Tibial nerve (tissue), 4 donors: ENCODE data around the gene HNRNPD. TPM values are rescaled to one million over a fixed set of nuclear protein-coding genes. Genes with fewer than 3 reads are reported as not detected.

Experiments
- DNase-seq, 2 donors: peaks; one replicate each; pipeline ENCODE4 v3.0.0-alpha.2; 2019; ENCODE audit warnings: low spot score in 2 of 2
- H3K27ac ChIP-seq, 4 donors: fragments of 200-600 bp; sonication (generic) in 3 of 4; one replicate each; pipeline ENCODE4 v1.5.1; 2017 to 2019; ENCODE audit warnings: mild to moderate bottlenecking in 1 of 4
- H3K27me3 ChIP-seq, 2 donors: fragments of 200-600 bp; sonication (generic) in 1 of 2; one replicate each; pipeline versions ENCODE4 v1.5.1 to v1.6.0; 2017 to 2019
- H3K36me3 ChIP-seq, 3 donors: fragments of 200-600 bp; sonication (generic); one replicate each; pipeline ENCODE4 v1.5.1; 2018 to 2019
- H3K4me1 ChIP-seq, 4 donors: fragments of 200-600 bp; sonication (generic) in 3 of 4; one replicate each; pipeline ENCODE4 v1.5.1; 2017 to 2019
- H3K4me3 ChIP-seq, 4 donors: fragments of 200-600 bp; sonication (generic) in 3 of 4; one replicate each; pipeline ENCODE4 v1.5.1; 2017 to 2019; ENCODE audit warnings: mild to moderate bottlenecking in 1 of 4, moderate library complexity in 1 of 4
- H3K9me3 ChIP-seq, 4 donors: fragments of 200-600 bp; sonication (generic) in 3 of 4; one replicate each; pipeline ENCODE4 v1.5.1; 2017 to 2019
- CTCF ChIP-seq, 5 experiments: fragments of 200-600 bp in 3 of 5; fragments of 450-650 bp in 2 of 5; sonication (generic) in 3 of 5; IDR thresholded peaks; one replicate each; pipeline ENCODE4 v1.5.1; 2016 to 2019; ENCODE audit warnings: antibody characterized with exemption in 5 of 5, mild to moderate bottlenecking in 3 of 5, moderate library complexity in 2 of 5
- EP300 ChIP-seq, 2 donors: sonication (generic); formaldehyde crosslinking; IDR thresholded peaks; one replicate each; pipeline ENCODE4 v1.6.1; 2017; ENCODE audit warnings: antibody characterized with exemption in 2 of 2, mild to moderate bottlenecking in 1 of 2
- POLR2A ChIP-seq, 2 donors: fragments of 450-650 bp; IDR thresholded peaks; one replicate each; pipeline ENCODE4 v1.6.1; 2017; ENCODE audit warnings: antibody characterized with exemption in 2 of 2, mild to moderate bottlenecking in 2 of 2, moderate library complexity in 2 of 2
- WGBS, 2 donors: methylation state at CpG; one replicate each; pipeline ENCODE4 v1.1.5; 2018; 5-methylcytosine and 5-hydroxymethylcytosine counted together
- total RNA-seq, 4 donors: library from RNA; depleted of rRNA; stranded (reverse); fragments of >200 nt; gene quantifications; one replicate each; pipeline ENCODE4 v1.1.0, GENCODE V29; 2016

HNRNPD gene
- 10 to 100 TPM; 69.9 to 98.5 (median 91.2) TPM for total RNA-seq

DNA sequence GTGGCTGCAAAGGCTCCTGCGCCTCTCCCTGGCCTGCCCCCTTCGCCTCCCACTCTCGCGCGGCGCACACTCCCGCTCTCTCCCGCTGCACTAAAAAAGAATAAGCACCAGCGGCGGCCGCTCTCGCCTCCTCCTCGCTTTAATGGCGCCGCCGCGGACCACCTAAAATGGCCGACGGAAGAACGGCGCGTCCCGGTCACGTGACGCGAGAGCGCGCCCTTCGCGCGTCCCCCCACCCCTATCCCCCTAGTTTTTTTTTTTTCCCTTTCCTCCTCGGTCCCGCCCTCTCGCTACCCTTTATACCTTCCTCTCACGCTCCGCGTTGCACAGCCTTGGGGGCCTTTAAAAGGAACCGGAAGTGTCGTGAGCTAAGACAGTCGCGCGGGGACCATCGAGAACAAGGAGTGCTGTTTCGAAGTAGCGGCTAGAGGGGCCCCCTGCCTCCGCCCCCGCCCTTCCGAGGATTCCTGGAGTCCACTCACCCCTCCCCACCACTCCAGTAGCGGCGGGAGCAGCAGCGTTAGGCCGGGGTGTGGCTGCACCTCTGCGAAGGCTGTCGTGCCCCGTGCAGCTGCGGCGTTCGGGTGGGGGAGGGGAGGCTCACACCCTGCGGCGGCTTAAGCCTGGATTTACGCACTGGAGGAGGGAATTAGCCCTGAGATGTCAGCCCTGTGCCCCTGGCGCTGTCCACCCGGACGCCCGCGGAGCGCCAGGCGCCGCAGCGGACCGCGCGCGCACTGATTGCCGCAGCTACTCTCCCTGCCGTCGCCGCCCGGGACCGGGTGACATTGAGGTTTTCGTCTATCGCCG, at the start of gene HNRNPD:
Gene HNRNPD, minus strand, starts transcription at position 176 of the 810 bp plus-strand sequence. CDS start 313 bp downstream, outside the sequence.
- WGBS, 2 donors = 0% methylated on average over 73 to 82 of the region's 83 CpGs
- TF ChIP-seq EP300 (IDR thresholded peaks at IDR 0.05) (peak; percentile 65 to 97), POLR2A (IDR thresholded peaks at IDR 0.05) (peak; percentile 76 to 87), CTCF (IDR thresholded peaks at IDR 0.05) (peak in 2 of 5 experiments; percentile 28 to 39)

GRCh38 chr4:82422616-82423015, 48.8 kb upstream of the HNRNPD start:
- Histone ChIP-seq H3K27ac (no peak overlapping the region), H3K27me3 (no peaks in the 10 kb centered on the region), H3K36me3 (peaks cover 2 to 48% (median 7%) of the 10 kb centered on the region in 3 donors), H3K4me1 (peaks cover 0 to 27% (median 17%) of the 10 kb centered on the region in 4 donors), H3K4me3 (no peak overlapping the region), H3K9me3 (no peaks in the 10 kb centered on the region)
- DNase-seq = no peak
- TF ChIP-seq POLR2A (IDR thresholded peaks at IDR 0.05) (no peak), EP300 (IDR thresholded peaks at IDR 0.05) (no peak), CTCF (IDR thresholded peaks at IDR 0.05) (no peak)
- 81% methylated on average over 5 of the region's 5 CpGs for WGBS, 2 donors

More for the DNA sequence above, at the start of gene HNRNPD:
- Histone ChIP-seq H3K36me3 (no peaks in the 10 kb centered on the region), H3K9me3 (no peaks in the 10 kb centered on the region), H3K4me3 (peak within 1 kb of the TSS; percentile 75 to 99 (median 90)), H3K27ac (peak within 1 kb of the TSS; percentile 96 to 100 (median 99)), H3K27me3 (no peaks in the 10 kb centered on the region), H3K4me1 (peaks cover 0 to 51% (median 24%) of the 10 kb centered on the region in 4 donors)
- peak; percentile 94 for DNase-seq

DNA sequence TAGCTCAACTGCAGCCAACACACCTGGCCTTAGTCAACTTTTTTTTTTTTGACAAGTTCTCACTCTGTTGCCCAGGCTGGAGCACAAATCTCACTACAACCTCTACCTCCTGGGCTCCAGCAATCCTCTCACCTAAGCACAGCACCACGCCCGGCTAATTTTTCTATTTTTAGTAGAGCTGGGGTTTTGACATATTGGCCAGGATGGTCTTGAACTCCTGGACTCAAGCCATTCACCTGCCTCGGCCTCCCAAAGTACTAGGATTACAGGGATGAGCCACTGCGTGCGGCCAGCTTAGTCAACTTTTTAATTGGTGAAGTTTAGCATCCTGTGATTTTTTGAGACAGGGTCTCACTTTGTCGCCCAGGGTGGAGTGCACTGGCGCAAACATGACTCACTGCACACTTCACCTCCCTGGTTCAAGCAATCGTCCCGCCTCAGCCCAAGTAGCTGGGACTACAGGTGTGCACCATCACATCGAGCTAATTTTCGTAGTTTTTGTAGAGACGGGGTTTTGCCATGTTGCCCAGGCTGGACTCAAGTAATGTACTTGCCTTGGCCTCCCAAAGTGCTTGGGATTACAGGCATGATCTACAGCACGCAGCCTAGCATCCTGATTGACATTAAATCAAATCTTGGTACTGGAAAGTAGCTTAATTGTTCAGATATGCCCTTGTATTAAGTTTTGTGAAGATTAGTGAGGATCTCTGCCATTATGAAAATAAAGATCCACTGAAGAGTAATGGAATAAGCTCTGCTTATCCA, 48.2 kb upstream of the HNRNPD start:
- no peak overlapping the region for H3K4me3 ChIP-seq
- H3K27me3 ChIP-seq = no peaks in the 10 kb centered on the region
- H3K36me3 ChIP-seq = peaks cover 2 to 48% (median 7%) of the 10 kb centered on the region in 3 donors
- 80 to 85% methylated on average over 13 of the region's 13 CpGs for WGBS, 2 donors
- H3K4me1 ChIP-seq = peaks cover 0 to 20% (median 11%) of the 10 kb centered on the region in 4 donors
- no peak for DNase-seq
- no peak for TF ChIP-seq EP300 (IDR thresholded peaks at IDR 0.05)
- TF ChIP-seq CTCF (IDR thresholded peaks at IDR 0.05) = no peak
- no peak for TF ChIP-seq POLR2A (IDR thresholded peaks at IDR 0.05)
- H3K27ac ChIP-seq = no peak overlapping the region
- no peaks in the 10 kb centered on the region for H3K9me3 ChIP-seq

- no peak for DNase-seq
- WGBS, 2 donors = 74 to 77% methylated on average over 3 of the region's 3 CpGs
- H3K27me3 ChIP-seq = no peaks in the 10 kb centered on the region
- peaks cover 0 to 27% (median 0%) of the 10 kb centered on the region in 3 donors for H3K36me3 ChIP-seq
- H3K4me3 ChIP-seq = no peak overlapping the region
- TF ChIP-seq POLR2A (IDR thresholded peaks at IDR 0.05) (no peak), EP300 (IDR thresholded peaks at IDR 0.05) (no peak), CTCF (IDR thresholded peaks at IDR 0.05) (no peak)
- no peaks in the 10 kb centered on the region for H3K4me1 ChIP-seq
- no peaks in the 10 kb centered on the region for H3K9me3 ChIP-seq
- no peak overlapping the region for H3K27ac ChIP-seq
Observed at GRCh38 chr4:82419451-82419850, 45.7 kb upstream of the HNRNPD start.
